A673 (cell line): ENCODE measurements around the gene ZNF564. TPM values are rescaled to one million over a fixed set of nuclear protein-coding genes. Genes with fewer than 3 reads are reported as not detected.
"Not testable (repeated sequence)": the region's sequence is repeated elsewhere in the genome, so short reads cannot be mapped to it uniquely, and the experiment has no call there.

Source experiments
- BruUV-seq: library from RNA; stranded (reverse); fragments of 400-500 nt; replicated peaks from 2 replicates; lab custom pipeline; 2021; lab: Mats Ljungman, UMichigan
- CTCF ChIA-PET: fragments of 300-600 bp; sonication (Branson Sonifier 250); formaldehyde crosslinking; loops from one replicate; lab custom pipeline; 2022; ENCODE audit warnings: antibody characterized with exemption; lab: Charles Lee
- POLR2A ChIA-PET: fragments of 300-600 bp; sonication (Branson Sonifier 250); formaldehyde crosslinking; loops from one replicate; lab custom pipeline; 2022; ENCODE audit warnings: antibody characterized with exemption; ENCODE audit not compliant: low non-redundant PET; lab: Charles Lee
- DNase-seq: peaks from one replicate; pipeline ENCODE4 v3.0.0-alpha.2; 2015; ENCODE audit warnings: low spot score
- H3K27ac ChIP-seq: fragments of 200-600 bp; sonication (generic); 2 replicates; pipeline ENCODE4 v1.5.1; 2016; ENCODE audit warnings: mixed run types, low read depth, mild to moderate bottlenecking, mixed read lengths, antibody characterized with exemption, low read length; ENCODE audit not compliant: poor library complexity, severe bottlenecking
- H3K27me3 ChIP-seq: fragments of 200-600 bp; sonication (generic); replicated peaks from 2 replicates; pipeline ENCODE4 v1.6.1; 2017; ENCODE audit warnings: mixed run types, low read depth, mild to moderate bottlenecking, mixed read lengths, antibody characterized with exemption, low read length; ENCODE audit not compliant: insufficient read depth, poor library complexity
- H3K36me3 ChIP-seq: fragments of 200-600 bp; sonication (generic); 2 replicates; pipeline ENCODE4 v1.6.1; 2016; ENCODE audit warnings: mixed run types, mild to moderate bottlenecking, mixed read lengths, antibody characterized with exemption, low read length; ENCODE audit not compliant: insufficient read depth, poor library complexity, severe bottlenecking
- H3K4me1 ChIP-seq: fragments of 200-600 bp; sonication (generic); 2 replicates; pipeline ENCODE4 v1.6.1; 2017; ENCODE audit warnings: mixed run types, mild to moderate bottlenecking, mixed read lengths, antibody characterized with exemption, low read length; ENCODE audit not compliant: insufficient read depth, poor library complexity, severe bottlenecking
- H3K4me3 ChIP-seq: fragments of 200-600 bp; sonication (generic); 2 replicates; pipeline ENCODE4 v1.5.1; 2016; ENCODE audit warnings: low read depth, mixed run types, mild to moderate bottlenecking, mixed read lengths, low read length; ENCODE audit not compliant: poor library complexity, severe bottlenecking
- H3K9me3 ChIP-seq: fragments of 200-600 bp; sonication (generic); 2 replicates; pipeline ENCODE4 v1.6.1; 2016; ENCODE audit warnings: mixed run types, low read depth, mild to moderate bottlenecking, mixed read lengths, antibody characterized with exemption, low read length; ENCODE audit not compliant: poor library complexity, severe bottlenecking
- EZH2 ChIP-seq: fragments of 200-600 bp; sonication (generic); IDR thresholded peaks from 2 replicates; pipeline ENCODE4 v1.6.1; 2017; ENCODE audit warnings: borderline replicate concordance, low read depth, mild to moderate bottlenecking, mixed read lengths, antibody characterized with exemption, low read length; ENCODE audit not compliant: poor library complexity, severe bottlenecking
- intact Hi-C: fragments of 100-400 bp; cut with micrococcal nuclease; formaldehyde crosslinking; loops from one replicate; pipeline ENCODE4 v1.10.0; 2022; ENCODE audit not compliant: unreplicated experiment
- total RNA-seq: library from RNA; stranded (reverse); gene quantifications from 2 replicates; pipeline ENCODE4 v1.2.3, GENCODE V29; 2021
- TF ChIP-seq, protein P1 (sequence below): fragments of 300-800, 200-600 bp; sonication (generic); conservative IDR thresholded peaks from 2 replicates; pipeline ENCODE4 v1.5.1; 2017; ENCODE audit warnings: low read depth, mild to moderate bottlenecking, antibody characterized with exemption, low read length, moderate library complexity, mixed read lengths

Gene ZNF564
- total RNA-seq, 1 experiment from 2014 or later: 6.3 TPM

- H3K4me3 ChIP-seq: no peak overlapping the region
- DNase-seq: no peak
- BruUV-seq: no TSS peak
- CTCF ChIA-PET: interaction anchor here (0.6 kb wide), 1 partner anchor 48 kb away, joined by 3 read pairs; no protein-coding TSS in a partner anchor
- POLR2A ChIA-PET: interaction anchor here (0.6 kb wide), 1 partner anchor 14 kb away, joined by 8 read pairs; no protein-coding TSS in a partner anchor
- H3K9me3 ChIP-seq: peaks cover 19% of the 10 kb centered on the region
- intact Hi-C loops: no loop called here
- TF ChIP-seq, protein P1, sequence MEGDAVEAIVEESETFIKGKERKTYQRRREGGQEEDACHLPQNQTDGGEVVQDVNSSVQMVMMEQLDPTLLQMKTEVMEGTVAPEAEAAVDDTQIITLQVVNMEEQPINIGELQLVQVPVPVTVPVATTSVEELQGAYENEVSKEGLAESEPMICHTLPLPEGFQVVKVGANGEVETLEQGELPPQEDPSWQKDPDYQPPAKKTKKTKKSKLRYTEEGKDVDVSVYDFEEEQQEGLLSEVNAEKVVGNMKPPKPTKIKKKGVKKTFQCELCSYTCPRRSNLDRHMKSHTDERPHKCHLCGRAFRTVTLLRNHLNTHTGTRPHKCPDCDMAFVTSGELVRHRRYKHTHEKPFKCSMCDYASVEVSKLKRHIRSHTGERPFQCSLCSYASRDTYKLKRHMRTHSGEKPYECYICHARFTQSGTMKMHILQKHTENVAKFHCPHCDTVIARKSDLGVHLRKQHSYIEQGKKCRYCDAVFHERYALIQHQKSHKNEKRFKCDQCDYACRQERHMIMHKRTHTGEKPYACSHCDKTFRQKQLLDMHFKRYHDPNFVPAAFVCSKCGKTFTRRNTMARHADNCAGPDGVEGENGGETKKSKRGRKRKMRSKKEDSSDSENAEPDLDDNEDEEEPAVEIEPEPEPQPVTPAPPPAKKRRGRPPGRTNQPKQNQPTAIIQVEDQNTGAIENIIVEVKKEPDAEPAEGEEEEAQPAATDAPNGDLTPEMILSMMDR: no peak
- no peak for TF ChIP-seq EZH2
- peaks cover 16% of the 10 kb centered on the region for H3K36me3 ChIP-seq
- H3K27ac ChIP-seq: no peak overlapping the region
- no peaks in the 10 kb centered on the region for H3K4me1 ChIP-seq
- no peaks in the 10 kb centered on the region for H3K27me3 ChIP-seq
These were observed 27.4 kb upstream of the ZNF564 start for GRCh38 chr19:12578641-12579040.

- BruUV-seq: no TSS peak
- no peaks in the 10 kb centered on the region for H3K9me3 ChIP-seq
- no peak overlapping the region for H3K27ac ChIP-seq
- no peaks in the 10 kb centered on the region for H3K36me3 ChIP-seq
- CTCF ChIA-PET: no interaction called here
- H3K4me1 ChIP-seq: no peaks in the 10 kb centered on the region
- H3K4me3 ChIP-seq: no peak overlapping the region
- H3K27me3 ChIP-seq: no peaks in the 10 kb centered on the region
- DNase-seq: no peak
- intact Hi-C loops: no loop called here
- TF ChIP-seq, protein P1: no peak
- TF ChIP-seq EZH2: no peak
- POLR2A ChIA-PET: no interaction called here
These were observed 22.8 kb upstream of the ZNF564 start for GRCh38 chr19:12574036-12574435.

- Histone ChIP-seq H3K27me3 (no peaks in the 10 kb centered on the region), H3K4me1 (no peaks in the 10 kb centered on the region), H3K36me3 (no peaks in the 10 kb centered on the region), H3K27ac (no peak overlapping the region), H3K9me3 (no peaks in the 10 kb centered on the region), H3K4me3 (no peak overlapping the region)
- TF ChIP-seq, protein P1: no peak
- TF ChIP-seq EZH2: no peak
- DNase-seq: no peak
- BruUV-seq: no TSS peak
- intact Hi-C loops: no loop called here
- ChIA-PET CTCF (no interaction called here), POLR2A (no interaction called here)
These were observed 16.7 kb upstream of the ZNF564 start for GRCh38 chr19:12567951-12568350.

- H3K27me3 ChIP-seq, H3K4me3 ChIP-seq, CTCF ChIA-PET, H3K9me3 ChIP-seq, intact Hi-C loops, POLR2A ChIA-PET, H3K27ac ChIP-seq, H3K4me1 ChIP-seq, BruUV-seq, DNase-seq, H3K36me3 ChIP-seq: not testable (repeated sequence)
These were observed 15.1 kb upstream of the ZNF564 start for GRCh38 chr19:12566380-12566779.
